ENCODE data around the gene ZNF512.
A peak's percentile ranks its signal among the peaks of the same experiment; 100 is the strongest.
"Not testable (repeated sequence)": the region's sequence is repeated elsewhere in the genome, so short reads cannot be mapped to it uniquely, and the experiment has no call there.

ZNF512 gene

GRCh38 chr2:27582695-27583389 lies at the start of gene ZNF512:
TSS of gene ZNF512 (plus strand) at chr2:27583042. CDS start at chr2:27583113, 71 bp downstream.
- DNase-seq (ENCODE audit: low read depth in 2 of 2) = peak; percentile 43 to 52

- no peak for DNase-seq (ENCODE audit: low read depth in 2 of 2)
These were observed 45.6 kb upstream of the ZNF512 start for GRCh38 chr2:27537287-27537686.

GRCh38 chr2:27538839-27539450 lies 43.9 kb upstream of the ZNF512 start:
- not testable (repeated sequence) for DNase-seq (ENCODE audit: low read depth in 2 of 2)

GRCh38 chr2:27539649-27540048 lies 43.2 kb upstream of the ZNF512 start:
- not testable (repeated sequence) for DNase-seq (ENCODE audit: low read depth in 2 of 2)

GRCh38 chr2:27544143-27544821 lies 38.6 kb upstream of the ZNF512 start:
- no peak for DNase-seq (ENCODE audit: low read depth in 2 of 2)

- DNase-seq (ENCODE audit: low read depth in 2 of 2) = no peak
These were observed 37.3 kb upstream of the ZNF512 start for GRCh38 chr2:27545348-27546141.

GRCh38 chr2:27549303-27549702 lies 33.5 kb upstream of the ZNF512 start:
- no peak for DNase-seq (ENCODE audit: low read depth in 2 of 2)

GRCh38 chr2:27551514-27551913 lies 31.3 kb upstream of the ZNF512 start:
- no peak for DNase-seq (ENCODE audit: low read depth in 2 of 2)

GRCh38 chr2:27552941-27553340 lies 29.9 kb upstream of the ZNF512 start:
- no peak for DNase-seq (ENCODE audit: low read depth in 2 of 2)

- not testable (repeated sequence) for DNase-seq (ENCODE audit: low read depth in 2 of 2)
These were observed 28.4 kb upstream of the ZNF512 start for GRCh38 chr2:27554451-27554850.

- DNase-seq (ENCODE audit: low read depth in 2 of 2) = no peak
These were observed 23.6 kb upstream of the ZNF512 start for GRCh38 chr2:27559228-27559627.

- no peak for DNase-seq (ENCODE audit: low read depth in 2 of 2)
These were observed 21.8 kb upstream of the ZNF512 start for GRCh38 chr2:27561060-27561459.

GRCh38 chr2:27566628-27567027 lies 16.2 kb upstream of the ZNF512 start:
- DNase-seq (ENCODE audit: low read depth in 2 of 2) = no peak

- no peak for DNase-seq (ENCODE audit: low read depth in 2 of 2)
These were observed 13.4 kb upstream of the ZNF512 start for GRCh38 chr2:27569398-27569797.

- no peak for DNase-seq (ENCODE audit: low read depth in 2 of 2)
These were observed 11.6 kb upstream of the ZNF512 start for GRCh38 chr2:27571197-27571596.

GRCh38 chr2:27571681-27572080 lies 11.2 kb upstream of the ZNF512 start:
- DNase-seq (ENCODE audit: low read depth in 2 of 2) = no peak

GRCh38 chr2:27572439-27572838 lies 10.4 kb upstream of the ZNF512 start:
- no peak for DNase-seq (ENCODE audit: low read depth in 2 of 2)

- DNase-seq (ENCODE audit: low read depth in 2 of 2) = no peak
These were observed 9.8 kb upstream of the ZNF512 start for GRCh38 chr2:27572998-27573429.

- DNase-seq (ENCODE audit: low read depth in 2 of 2) = no peak
These were observed 9.4 kb upstream of the ZNF512 start for GRCh38 chr2:27573452-27573851.

GRCh38 chr2:27581417-27582128 lies 1.3 kb upstream of the ZNF512 start:
- no peak for DNase-seq (ENCODE audit: low read depth in 2 of 2)

- no peak for DNase-seq (ENCODE audit: low read depth in 2 of 2)
These were observed 630 bp upstream of the ZNF512 start for GRCh38 chr2:27582129-27582694.

Data from stimulated activated CD4-positive, alpha-beta T cell treated with anti-CD3 and anti-CD28 coated beads, Interleukin-1b, Interleukin-23, amount 100 ng/mL, for 1 hour (primary cell).